Urinary bladder (tissue), 4 donors: ENCODE measurements around the gene DACH1. TPM values are rescaled to one million over a fixed set of nuclear protein-coding genes. Genes with fewer than 3 reads are reported as not detected.

Source experiments
- DNase-seq: peaks from one replicate; pipeline ENCODE4 v3.0.0-alpha.2; 2015; ENCODE audit errors: extremely low spot score
- H3K27ac ChIP-seq: one replicate; pipeline ENCODE4 v1.5.1; 2013; ENCODE audit warnings: low read depth, mild to moderate bottlenecking, moderate library complexity
- H3K36me3 ChIP-seq: one replicate; pipeline ENCODE4 v1.6.1; 2013; ENCODE audit warnings: mild to moderate bottlenecking, moderate library complexity; ENCODE audit not compliant: insufficient read depth
- H3K4me1 ChIP-seq: one replicate; pipeline ENCODE4 v1.6.1; 2013; ENCODE audit warnings: mild to moderate bottlenecking, moderate library complexity; ENCODE audit not compliant: insufficient read depth
- H3K4me3 ChIP-seq: one replicate; pipeline ENCODE4 v1.5.1; 2013; ENCODE audit warnings: low read depth, low read length
- WGBS: extraction: QIAGEN DNeasy Blood & Tissue Kit; methylation state at CpG from one replicate; pipeline ENCODE4 v1.1.7; 2013; 5-methylcytosine and 5-hydroxymethylcytosine counted together
- polyA plus RNA-seq: library from polyadenylated mRNA; stranded (reverse); fragments of 200-250 nt; gene quantifications from one replicate; pipeline ENCODE4 v1.2.3, GENCODE V29; 2013
- total RNA-seq: library from RNA; depleted of rRNA; stranded (reverse); fragments of >200 nt; gene quantifications from one replicate; pipeline ENCODE4 v1.2.3, GENCODE V29; 2014
- donor health status: healthy with polysubstance abuse.
- donor health status: healthy.

DACH1 gene
- total and polyA plus RNA-seq, 2 donors = 2.8 to 26.4 TPM

GRCh38 chr13:71874458-71874857, 7.5 kb upstream of the DACH1 start:
- Histone ChIP-seq H3K36me3 (no peaks in the 10 kb centered on the region), H3K4me3 (no peak overlapping the region), H3K4me1 (no peaks in the 10 kb centered on the region), H3K27ac (no peak overlapping the region)
- 55% methylated on average over 2 of the region's 2 CpGs for WGBS
- DNase-seq = no peak

DNA sequence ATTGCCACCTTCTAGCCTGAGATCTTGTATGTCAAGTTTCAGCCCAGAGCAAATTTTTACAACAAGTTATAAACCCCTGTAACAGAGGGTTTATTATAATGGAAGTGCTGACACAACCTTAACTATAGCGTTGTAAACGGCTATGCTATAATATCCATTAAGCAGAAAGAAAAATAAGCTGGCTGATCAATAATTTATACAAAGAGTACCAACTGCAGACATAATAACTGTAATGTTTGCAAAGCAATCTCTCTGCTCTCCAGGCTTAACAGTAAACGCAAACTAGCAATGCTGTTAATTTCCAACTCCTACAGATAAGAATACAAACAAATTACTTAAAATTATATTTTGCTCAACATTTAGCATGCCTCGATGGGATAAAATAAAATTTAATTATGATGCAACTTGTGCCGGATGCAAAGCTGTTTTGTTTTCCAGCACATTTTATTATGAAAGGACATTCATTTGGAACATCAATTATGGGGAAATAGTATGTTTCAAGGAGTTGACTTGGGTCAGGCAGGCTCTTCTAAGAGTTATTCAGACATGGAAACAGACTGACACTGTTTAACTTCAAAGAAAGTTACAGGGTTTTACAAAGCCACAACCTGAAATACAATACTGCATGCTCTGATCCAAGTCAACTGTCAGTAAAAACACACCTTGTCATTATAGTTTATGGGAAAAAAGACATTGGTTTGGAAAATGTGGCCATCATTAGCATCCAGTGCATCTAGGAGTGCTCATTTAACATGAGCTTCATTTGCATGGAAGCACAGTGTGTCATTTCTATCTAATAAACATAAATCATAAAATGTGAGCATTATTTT, 6.6 kb upstream of the DACH1 start:
- H3K4me3 ChIP-seq = no peak overlapping the region
- no peaks in the 10 kb centered on the region for H3K36me3 ChIP-seq
- no peak overlapping the region for H3K27ac ChIP-seq
- no peak for DNase-seq
- WGBS = 69% methylated on average over 5 of the region's 5 CpGs
- no peaks in the 10 kb centered on the region for H3K4me1 ChIP-seq

GRCh38 chr13:71871844-71872243, 4.8 kb upstream of the DACH1 start:
- H3K27ac ChIP-seq = no peak overlapping the region
- 85% methylated on average over 1 of the region's 1 CpG for WGBS
- no peak overlapping the region for H3K4me3 ChIP-seq
- no peak for DNase-seq
- H3K36me3 ChIP-seq = no peaks in the 10 kb centered on the region
- H3K4me1 ChIP-seq = no peaks in the 10 kb centered on the region

DNA sequence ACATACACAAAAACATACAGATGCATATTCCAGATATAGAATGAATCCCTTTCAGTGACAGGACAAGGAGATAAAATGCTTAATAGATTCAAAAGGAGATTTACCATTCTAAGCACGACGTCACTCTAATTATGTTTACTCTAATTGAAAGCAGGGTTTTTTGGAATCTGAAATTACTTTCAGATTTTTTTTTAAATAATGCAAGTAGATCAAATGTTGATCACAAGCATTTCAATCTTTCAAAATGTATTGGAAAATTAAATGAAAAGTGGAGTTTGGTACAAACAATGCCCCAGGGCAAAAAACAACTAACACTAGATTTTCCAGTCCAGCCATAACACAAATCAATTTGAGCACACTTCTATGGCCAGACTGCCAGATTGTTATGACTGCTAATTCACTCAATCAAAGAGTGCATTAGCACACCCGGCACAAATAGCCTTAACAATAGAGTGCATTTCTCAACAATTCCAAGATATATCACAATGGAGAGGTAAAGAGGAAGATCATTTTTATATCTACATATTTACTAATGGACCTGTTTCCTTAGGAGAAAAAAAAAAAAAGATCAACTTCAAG, 4.3 kb upstream of the DACH1 start:
- no peak for DNase-seq
- H3K4me3 ChIP-seq = no peak overlapping the region
- H3K4me1 ChIP-seq = no peaks in the 10 kb centered on the region
- no peaks in the 10 kb centered on the region for H3K36me3 ChIP-seq
- 66% methylated on average over 3 of the region's 3 CpGs for WGBS
- no peak overlapping the region for H3K27ac ChIP-seq

- DNase-seq = no peak
- Histone ChIP-seq H3K36me3 (no peaks in the 10 kb centered on the region), H3K4me1 (no peaks in the 10 kb centered on the region), H3K4me3 (no peak overlapping the region), H3K27ac (no peak overlapping the region)
- WGBS = 41% methylated on average over 8 of the region's 8 CpGs
Measured at GRCh38 chr13:71870100-71870499, 3.1 kb upstream of the DACH1 start.

GRCh38 chr13:71869274-71869673, 2.3 kb upstream of the DACH1 start:
- 88% methylated on average over 5 of the region's 5 CpGs for WGBS
- no peak overlapping the region for H3K4me3 ChIP-seq
- no peak for DNase-seq
- no peaks in the 10 kb centered on the region for H3K4me1 ChIP-seq
- no peaks in the 10 kb centered on the region for H3K36me3 ChIP-seq
- H3K27ac ChIP-seq = no peak overlapping the region

- Histone ChIP-seq H3K4me1 (no peaks in the 10 kb centered on the region), H3K36me3 (no peaks in the 10 kb centered on the region), H3K4me3 (peak overlapping the region; percentile 84), H3K27ac (peak overlapping the region; percentile 75)
- no peak for DNase-seq
- under 1% methylated on average over 77 of the region's 77 CpGs for WGBS
Measured at GRCh38 chr13:71866335-71867130, 471 bp downstream of the DACH1 start.

DNA sequence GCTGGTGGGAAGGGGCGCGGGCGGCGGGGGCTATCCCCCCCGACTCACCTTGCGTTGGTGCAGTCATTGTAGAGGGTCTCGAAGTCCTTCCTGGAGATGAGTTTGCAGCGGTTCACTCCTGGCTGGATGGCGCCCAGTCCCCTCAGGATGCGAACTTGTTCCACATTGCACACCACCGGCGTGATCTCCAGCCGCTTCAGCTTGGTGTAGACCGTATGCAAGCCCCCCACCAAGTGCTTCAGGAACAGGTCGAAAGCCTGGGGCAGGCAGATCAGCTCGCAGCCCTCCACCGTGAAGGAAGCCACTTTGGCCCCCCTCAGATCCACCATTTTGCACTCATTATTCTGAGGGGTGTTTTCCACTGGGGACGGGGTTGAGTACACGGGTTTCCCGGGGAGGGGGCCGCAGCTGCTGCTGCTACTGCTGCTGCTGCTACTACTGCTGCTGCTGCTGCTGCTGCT, 1.1 kb downstream of the DACH1 start:
- no peaks in the 10 kb centered on the region for H3K4me1 ChIP-seq
- under 1% methylated on average over 21 of the region's 21 CpGs for WGBS
- H3K27ac ChIP-seq = peak overlapping the region; percentile 27
- no peak for DNase-seq
- H3K36me3 ChIP-seq = no peaks in the 10 kb centered on the region
- H3K4me3 ChIP-seq = peak overlapping the region; percentile 84

DNA sequence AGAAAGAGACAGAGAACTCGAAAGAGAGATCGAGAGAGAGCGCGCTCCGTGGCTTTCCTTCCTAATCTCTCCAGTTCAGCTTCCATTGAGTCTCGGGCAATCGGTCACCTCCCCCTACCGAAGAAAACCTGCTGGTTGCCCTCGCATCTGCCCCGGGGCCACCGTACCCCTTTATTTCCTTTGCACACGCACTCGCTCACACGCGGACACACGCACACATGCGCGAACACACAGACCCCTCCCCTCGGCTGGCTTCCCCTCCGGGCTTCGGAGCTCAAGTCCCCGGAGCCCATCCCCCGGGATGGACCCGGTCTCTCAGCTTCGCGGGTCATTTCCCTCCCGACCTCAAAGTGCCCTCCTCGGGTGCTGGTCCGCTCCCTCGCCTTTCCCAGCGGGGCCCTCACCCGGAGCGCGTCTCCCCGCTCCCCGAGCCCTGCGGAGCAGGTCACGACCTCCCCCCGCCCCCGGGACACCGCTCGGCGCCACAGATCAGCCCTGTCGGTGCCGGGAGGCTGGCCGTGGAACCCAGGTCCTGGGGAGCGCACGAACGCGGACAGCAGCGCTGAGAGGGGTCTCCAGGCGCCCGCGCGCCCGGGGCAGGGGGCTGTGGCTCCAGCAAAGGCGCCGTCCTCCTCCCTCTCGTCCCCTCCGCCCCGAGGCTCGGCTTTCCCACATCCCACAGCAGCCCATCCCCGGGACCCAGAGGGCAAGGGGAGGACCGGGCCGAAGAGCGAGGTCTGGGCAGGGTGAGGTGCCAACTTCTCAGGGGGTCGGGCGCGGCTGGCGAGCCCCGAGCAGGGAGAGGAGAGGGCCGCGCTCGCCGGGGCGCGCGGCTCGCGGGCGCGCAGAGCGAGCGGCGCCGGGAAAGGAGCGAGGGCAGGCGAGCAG, 1.8 kb downstream of the DACH1 start:
- WGBS = under 1% methylated on average over 88 of the region's 88 CpGs
- Histone ChIP-seq H3K4me3 (peak overlapping the region; percentile 84), H3K4me1 (no peaks in the 10 kb centered on the region), H3K36me3 (no peaks in the 10 kb centered on the region), H3K27ac (peak overlapping the region; percentile 70)
- no peak for DNase-seq

DNA sequence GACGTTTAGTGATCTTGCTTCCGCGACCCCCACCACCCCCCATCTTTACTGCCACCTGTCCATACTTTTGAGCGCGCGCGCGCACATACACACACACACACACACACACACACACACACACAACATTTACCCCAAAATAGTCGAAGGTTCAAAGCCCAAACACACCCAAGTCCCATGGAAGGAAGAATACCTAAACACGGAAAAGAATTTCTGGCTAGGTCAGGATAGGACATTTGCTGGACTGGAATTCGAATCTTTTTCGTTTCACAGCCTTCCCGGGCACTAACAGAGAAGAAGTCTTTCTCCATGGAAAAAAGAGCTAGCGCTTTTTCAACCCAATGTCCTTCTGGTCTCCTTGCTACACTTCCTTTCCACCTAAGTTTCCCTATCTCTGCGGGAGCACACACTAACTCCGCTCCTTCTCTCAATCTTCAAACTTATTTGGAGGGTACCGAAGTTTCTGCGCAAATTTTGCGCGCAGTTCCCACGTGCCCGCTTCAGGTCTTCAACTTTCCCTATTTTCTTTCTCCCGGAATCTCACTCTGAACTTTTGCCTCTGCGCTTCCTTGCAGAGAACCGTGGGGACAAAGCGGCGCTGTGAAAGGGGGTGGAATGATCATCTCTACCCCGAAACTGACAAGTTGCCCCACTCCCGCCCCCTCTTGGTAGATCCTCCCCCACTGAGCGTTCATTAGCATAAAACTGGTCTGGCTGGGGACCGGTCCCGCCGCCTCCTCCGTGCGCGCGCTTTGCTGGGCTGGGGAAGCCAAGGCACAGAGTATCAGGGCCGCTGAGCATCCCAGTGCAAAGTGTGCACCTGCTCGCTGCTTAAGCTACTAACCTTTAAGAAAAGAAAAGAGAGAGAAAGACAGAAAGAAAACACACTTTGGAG, 2.7 kb downstream of the DACH1 start:
- no peaks in the 10 kb centered on the region for H3K36me3 ChIP-seq
- peak overlapping the region; percentile 84 for H3K4me3 ChIP-seq
- no peaks in the 10 kb centered on the region for H3K4me1 ChIP-seq
- DNase-seq = no peak
- H3K27ac ChIP-seq = no peak overlapping the region
- WGBS = 3% methylated on average over 39 of the region's 39 CpGs

DNA sequence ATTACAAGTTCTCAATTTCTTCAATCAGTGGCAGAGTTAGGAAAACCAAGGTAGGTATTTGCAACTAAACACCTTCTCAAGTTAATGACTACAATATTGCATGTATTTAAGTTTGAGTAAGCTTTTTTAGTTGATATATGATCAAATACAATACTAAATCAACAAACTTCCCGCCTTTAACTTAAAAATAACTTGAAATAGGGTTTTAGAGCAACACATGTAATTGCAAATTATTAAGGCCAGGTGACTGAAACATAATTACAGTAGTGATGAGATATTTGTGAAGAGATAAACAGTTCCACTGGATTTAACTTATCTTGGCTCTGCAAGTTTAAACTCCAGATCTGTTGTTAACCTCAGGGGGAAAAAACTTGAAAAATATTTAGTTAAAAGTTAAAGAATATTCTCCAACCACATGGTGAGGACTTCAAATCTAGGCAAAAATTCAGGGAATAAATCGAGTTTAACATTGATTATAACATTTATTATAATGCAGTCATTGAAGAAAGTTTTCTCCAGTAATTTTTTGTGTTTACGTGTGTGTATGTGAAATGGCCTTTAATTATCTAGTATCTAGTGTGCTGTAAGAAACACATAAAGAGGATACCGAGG, 3.6 kb downstream of the DACH1 start:
- 48% methylated on average over 4 of the region's 4 CpGs for WGBS
- H3K4me3 ChIP-seq = no peak overlapping the region
- no peak overlapping the region for H3K27ac ChIP-seq

DNA sequence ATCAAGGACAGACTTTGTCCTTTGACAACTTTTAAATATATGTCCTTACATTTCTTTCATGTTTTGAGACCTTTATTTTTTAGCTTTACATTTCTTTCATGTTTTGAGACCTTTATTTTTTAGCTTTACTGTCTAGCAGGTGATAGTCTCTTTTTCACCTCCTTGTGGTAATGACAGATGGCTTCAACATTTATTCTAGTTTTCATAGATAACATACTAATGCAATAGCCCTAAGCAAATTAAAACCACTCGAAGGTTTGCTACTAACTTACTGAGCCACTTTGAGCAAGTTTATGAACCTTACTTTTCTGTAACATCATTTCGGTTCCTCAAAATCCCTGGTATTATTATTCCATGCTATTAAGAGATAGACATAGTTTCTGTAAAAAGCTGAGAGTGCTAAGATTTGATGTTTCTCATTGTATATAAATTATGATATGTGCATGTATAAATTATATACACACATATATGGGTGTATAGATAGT, 4.5 kb downstream of the DACH1 start:
- no peak overlapping the region for H3K27ac ChIP-seq
- no peak for DNase-seq
- H3K4me1 ChIP-seq = no peaks in the 10 kb centered on the region
- WGBS = 45% methylated on average over 2 of the region's 2 CpGs
- no peak overlapping the region for H3K4me3 ChIP-seq
- no peaks in the 10 kb centered on the region for H3K36me3 ChIP-seq

More for the DNA sequence above, 3.6 kb downstream of the DACH1 start:
- H3K4me1 ChIP-seq = no peaks in the 10 kb centered on the region
- no peak for DNase-seq
- H3K36me3 ChIP-seq = no peaks in the 10 kb centered on the region
